ENCODE results near the gene HNMT. TPM values are rescaled to one million over a fixed set of nuclear protein-coding genes. Genes with fewer than 3 reads are reported as not detected.
"Not testable (repeated sequence)": the region's sequence is repeated elsewhere in the genome, so short reads cannot be mapped to it uniquely, and the experiment has no call there.

The HNMT gene
- total and polyA plus RNA-seq, 2 donors (not counting 1 experiment from before 2014, with no cell fraction given), result 0.24 TPM; not detected in 1

DNA sequence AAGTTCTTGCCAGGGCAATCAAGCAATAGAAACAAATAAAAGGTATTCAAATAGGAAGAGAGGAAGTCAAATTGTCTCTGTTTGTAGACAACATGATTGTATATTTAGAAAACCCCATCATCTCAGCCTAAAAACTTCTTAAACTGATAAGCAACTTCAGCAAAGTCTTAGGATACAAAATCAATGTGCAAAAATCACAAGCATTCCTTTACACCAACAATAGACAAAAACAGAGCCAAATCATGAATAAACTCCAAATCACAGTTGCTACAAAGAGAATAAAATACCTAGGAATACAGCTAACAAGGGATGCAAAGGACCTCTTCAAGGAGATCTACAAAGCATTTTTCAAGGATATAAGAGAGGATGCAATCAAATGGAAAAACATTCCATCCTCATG lies 31.9 kb downstream of the HNMT start:
- not testable (repeated sequence) for H4K20me1 ChIP-seq (ENCODE audit: control insufficient read depth, insufficient read depth, low read length, poor library complexity, severe bottlenecking); H3K9me3 Mint-ChIP-seq (ENCODE audit: insufficient read depth)

DNA sequence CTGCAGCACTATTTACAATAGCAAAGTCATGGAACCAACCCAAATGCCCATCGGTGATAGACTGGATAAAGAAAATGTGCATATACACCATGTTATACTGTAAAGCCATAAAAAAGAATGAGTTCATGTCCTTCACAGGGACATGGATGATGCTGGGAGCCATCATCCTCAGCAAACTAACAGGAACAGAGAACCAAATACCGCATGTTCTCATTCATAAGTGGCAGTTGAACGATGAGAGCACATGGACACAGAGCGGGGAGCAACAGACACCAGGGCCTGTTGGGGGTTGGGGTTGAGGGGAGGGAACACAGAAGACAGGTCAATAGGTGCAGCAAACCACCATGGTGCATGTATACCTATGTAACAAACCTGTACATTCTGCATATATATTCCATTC lies 33.5 kb downstream of the HNMT start:
- ChIA-PET POLR2A (no interaction called here), CTCF (no interaction called here)
- no peaks in the 10 kb centered on the region for H3K27me3 ChIP-seq (replicated peaks in 1 of 4; ENCODE audit: control extremely low read depth in 1 of 4, control insufficient read depth in 3 of 4, insufficient read depth in 4 of 4, low read length in 3 of 4)
- TF ChIP-seq, protein P1, sequence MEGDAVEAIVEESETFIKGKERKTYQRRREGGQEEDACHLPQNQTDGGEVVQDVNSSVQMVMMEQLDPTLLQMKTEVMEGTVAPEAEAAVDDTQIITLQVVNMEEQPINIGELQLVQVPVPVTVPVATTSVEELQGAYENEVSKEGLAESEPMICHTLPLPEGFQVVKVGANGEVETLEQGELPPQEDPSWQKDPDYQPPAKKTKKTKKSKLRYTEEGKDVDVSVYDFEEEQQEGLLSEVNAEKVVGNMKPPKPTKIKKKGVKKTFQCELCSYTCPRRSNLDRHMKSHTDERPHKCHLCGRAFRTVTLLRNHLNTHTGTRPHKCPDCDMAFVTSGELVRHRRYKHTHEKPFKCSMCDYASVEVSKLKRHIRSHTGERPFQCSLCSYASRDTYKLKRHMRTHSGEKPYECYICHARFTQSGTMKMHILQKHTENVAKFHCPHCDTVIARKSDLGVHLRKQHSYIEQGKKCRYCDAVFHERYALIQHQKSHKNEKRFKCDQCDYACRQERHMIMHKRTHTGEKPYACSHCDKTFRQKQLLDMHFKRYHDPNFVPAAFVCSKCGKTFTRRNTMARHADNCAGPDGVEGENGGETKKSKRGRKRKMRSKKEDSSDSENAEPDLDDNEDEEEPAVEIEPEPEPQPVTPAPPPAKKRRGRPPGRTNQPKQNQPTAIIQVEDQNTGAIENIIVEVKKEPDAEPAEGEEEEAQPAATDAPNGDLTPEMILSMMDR (IDR thresholded peaks at IDR 0.05), result no peak
- TF ChIP-seq EZH2 (IDR thresholded peaks at IDR 0.05; ENCODE audit: borderline replicate concordance, insufficient read depth, low read depth, low read length, poor library complexity, severe bottlenecking), result no peak
- no peaks in the 10 kb centered on the region for H3K4me1 ChIP-seq (ENCODE audit: control insufficient read depth in 2 of 2, insufficient read depth in 2 of 2, low read length in 2 of 2)
- no peaks in the 10 kb centered on the region for H4K20me1 ChIP-seq (ENCODE audit: control insufficient read depth, insufficient read depth, low read length, poor library complexity, severe bottlenecking)
- no peaks in the 10 kb centered on the region for H3K36me3 ChIP-seq (replicated peaks in 1 of 2; ENCODE audit: control extremely low read depth in 1 of 2, control insufficient read depth in 1 of 2, extremely low read depth in 1 of 2, insufficient read depth in 2 of 2, low read length in 1 of 2)
- H3K27ac ChIP-seq (ENCODE audit: low read length in 2 of 2), result no peak overlapping the region
- no peaks in the 10 kb centered on the region for H3K27me3 Mint-ChIP-seq
- WGBS (ENCODE audit: insufficient coverage), result no CpG with 5 or more reads among the region's 4 CpGs
- no peak overlapping the region for H3K4me2 ChIP-seq (replicated peaks; ENCODE audit: low read depth, low read length, poor library complexity, severe bottlenecking)
- H3K9me3 Mint-ChIP-seq (ENCODE audit: insufficient read depth), result peaks cover 2% of the 10 kb centered on the region
- H3K4me3 ChIP-seq (ENCODE audit: control extremely low read depth in 1 of 5, extremely low read depth in 1 of 5, insufficient read depth in 1 of 5, low read depth in 2 of 5, low read length in 4 of 5), result no peak overlapping the region
- DNase-seq (no peak), ATAC-seq (ENCODE audit: low read depth) (no peak)
- H3K9me3 ChIP-seq (ENCODE audit: control extremely low read depth in 1 of 3, control insufficient read depth in 2 of 3, insufficient read depth in 1 of 3, low read length in 2 of 3), result peaks cover 0 to under 1% (median 0%) of the 10 kb centered on the region in 3 donors
- intact Hi-C loops (cut with micrococcal nuclease), result no loop called here
- H3K27ac Mint-ChIP-seq, result no peak overlapping the region
- H3K4me1 Mint-ChIP-seq, result no peaks in the 10 kb centered on the region
- H3K79me2 ChIP-seq (ENCODE audit: control insufficient read depth, insufficient read depth, low read length), result no peaks in the 10 kb centered on the region
- no peak overlapping the region for H2AFZ ChIP-seq (ENCODE audit: insufficient read depth, low read depth, low read length, poor library complexity, severe bottlenecking)
- H3K4me3 Mint-ChIP-seq, result no peak overlapping the region
- H3K9ac ChIP-seq (ENCODE audit: low read length), result no peak overlapping the region

More for the DNA sequence above, 31.9 kb downstream of the HNMT start:
- H3K79me2 ChIP-seq (ENCODE audit: control insufficient read depth, insufficient read depth, low read length); H3K27me3 Mint-ChIP-seq; H3K4me3 Mint-ChIP-seq; H3K4me2 ChIP-seq (replicated peaks; ENCODE audit: low read depth, low read length, poor library complexity, severe bottlenecking); H3K27me3 ChIP-seq (replicated peaks in 1 of 4; ENCODE audit: control extremely low read depth in 1 of 4, control insufficient read depth in 3 of 4, insufficient read depth in 4 of 4, low read length in 3 of 4); H3K9ac ChIP-seq (ENCODE audit: low read length); H3K4me1 Mint-ChIP-seq; POLR2A ChIA-PET; H3K27ac ChIP-seq (ENCODE audit: low read length in 2 of 2); intact Hi-C loops (cut with micrococcal nuclease); H3K4me1 ChIP-seq (ENCODE audit: control insufficient read depth in 2 of 2, insufficient read depth in 2 of 2, low read length in 2 of 2); H3K4me3 ChIP-seq (ENCODE audit: control extremely low read depth in 1 of 5, extremely low read depth in 1 of 5, insufficient read depth in 1 of 5, low read depth in 2 of 5, low read length in 4 of 5); DNase-seq; H3K36me3 ChIP-seq (replicated peaks in 1 of 2; ENCODE audit: control extremely low read depth in 1 of 2, control insufficient read depth in 1 of 2, extremely low read depth in 1 of 2, insufficient read depth in 2 of 2, low read length in 1 of 2); ATAC-seq (ENCODE audit: low read depth); H3K27ac Mint-ChIP-seq; CTCF ChIA-PET; H2AFZ ChIP-seq (ENCODE audit: insufficient read depth, low read depth, low read length, poor library complexity, severe bottlenecking): not testable (repeated sequence)
- H3K9me3 ChIP-seq (ENCODE audit: control extremely low read depth in 1 of 3, control insufficient read depth in 2 of 3, insufficient read depth in 1 of 3, low read length in 2 of 3), result peaks cover 0 to 12% (median 0%) of the 10 kb centered on the region in 3 donors

All from B cell (primary cell).